HUDEP-2 (cell line): ENCODE measurements around the gene DDX10.
A peak's percentile ranks its signal among the peaks of the same experiment; 100 is the strongest.

ENCODE experiments used
- DNase-seq, 76 experiments: peaks; one replicate each; lab custom pipeline; 2025; ENCODE audit not compliant: unreplicated experiment in 76 of 76; lab: John Stamatoyannopoulos, UW

DDX10 gene

DNA sequence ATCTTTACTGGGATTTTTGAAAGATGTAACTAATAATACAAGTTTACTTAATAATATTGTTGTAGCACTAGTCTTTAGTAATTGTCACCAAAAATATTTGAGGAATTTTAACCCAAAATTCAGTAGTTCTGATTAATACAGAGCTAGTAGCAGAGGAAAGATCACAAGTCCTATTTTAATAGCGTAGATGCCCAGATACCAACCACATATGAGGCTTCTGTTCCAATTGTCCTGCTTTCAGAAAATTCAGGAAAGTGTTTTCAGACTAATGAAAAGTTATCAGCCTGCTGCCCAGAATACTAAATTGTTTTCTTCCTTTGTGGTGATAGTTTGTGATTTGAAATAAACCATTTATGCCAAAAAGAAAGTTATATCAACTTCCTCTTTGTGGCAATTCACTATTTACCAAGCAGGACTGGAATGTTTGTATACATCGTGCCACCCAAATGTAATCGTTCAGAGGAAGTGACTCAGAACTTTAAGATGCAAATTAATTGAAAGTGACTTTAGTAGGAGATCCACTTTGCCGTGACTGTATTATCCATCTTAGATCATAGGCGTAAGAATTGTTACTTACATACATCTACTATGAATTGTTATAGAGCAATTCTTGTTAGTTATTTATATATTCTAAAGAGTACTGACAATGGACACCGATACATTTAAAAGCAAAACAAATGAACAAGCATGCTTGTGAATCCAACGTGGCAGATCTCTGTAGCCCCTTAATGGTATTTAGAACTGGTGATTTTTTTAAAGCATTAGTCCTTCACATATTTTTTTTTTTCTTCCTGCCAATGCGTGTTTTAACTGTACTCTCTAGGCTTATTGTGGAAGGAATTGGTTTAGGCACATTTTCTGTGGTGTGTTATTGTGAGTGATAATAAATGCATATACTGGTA lies 231.0 kb downstream of the DDX10 start:
- peak in 2 of 76 experiments; percentile 2 to 4 for DNase-seq

DNA sequence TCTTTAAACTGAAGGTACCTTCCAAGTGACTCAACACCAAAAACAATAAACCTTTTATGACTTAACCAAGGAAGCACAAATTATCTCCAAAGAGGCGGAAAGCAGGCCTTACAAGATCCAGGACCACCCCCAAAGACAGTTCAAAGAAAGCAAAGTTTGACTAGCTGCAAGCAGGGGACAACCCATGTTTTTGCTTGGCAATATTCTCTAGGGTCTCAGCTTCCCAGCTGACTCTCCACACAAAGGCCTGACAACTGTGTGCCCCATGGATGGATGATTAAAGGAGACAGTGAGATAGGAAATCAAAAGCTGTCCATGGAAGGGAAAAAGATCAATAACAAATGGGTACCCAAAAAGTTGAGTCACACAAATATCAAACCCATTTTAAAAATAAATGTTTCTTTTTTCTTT lies 232.2 kb downstream of the DDX10 start:
- DNase-seq: no peak

DNA sequence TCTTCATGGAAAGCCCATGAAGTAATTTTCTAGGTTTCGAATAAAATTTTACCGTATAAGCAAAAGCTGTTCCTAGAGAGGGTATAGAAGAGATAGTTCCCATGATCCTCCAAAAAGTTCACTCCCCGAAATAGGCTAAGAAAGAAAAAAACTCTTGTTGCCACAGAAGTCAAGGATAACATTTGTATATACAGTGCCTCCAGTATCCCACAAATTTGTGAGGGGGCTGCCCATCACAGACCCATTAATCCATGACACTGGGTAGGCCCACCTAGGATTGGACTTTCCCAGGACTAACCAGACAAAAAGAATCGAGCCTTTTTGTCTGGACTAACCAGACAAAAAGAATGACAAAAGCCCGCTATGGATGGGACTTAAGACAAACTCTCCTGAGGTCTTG lies 233.0 kb downstream of the DDX10 start:
- no peak for DNase-seq

DNA sequence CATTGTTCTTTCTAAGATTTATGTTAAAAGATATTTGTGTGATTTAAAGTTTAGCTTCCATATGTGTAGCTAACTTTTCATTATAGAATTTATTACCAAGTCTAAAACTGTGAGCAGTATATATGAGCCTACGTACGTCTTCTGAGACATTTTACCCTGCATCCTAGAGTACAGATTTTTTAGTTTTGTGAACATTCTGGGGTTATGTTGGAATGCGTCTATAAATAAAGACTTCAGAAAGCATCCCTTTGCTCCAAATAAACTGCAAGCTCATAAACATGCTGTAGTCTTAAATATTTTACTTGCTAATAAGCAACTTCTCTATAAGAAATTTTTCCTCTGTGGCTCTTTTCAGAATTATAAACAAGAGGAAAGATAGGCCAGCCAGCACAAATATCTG lies 236.5 kb downstream of the DDX10 start:
- no peak for DNase-seq

DNA sequence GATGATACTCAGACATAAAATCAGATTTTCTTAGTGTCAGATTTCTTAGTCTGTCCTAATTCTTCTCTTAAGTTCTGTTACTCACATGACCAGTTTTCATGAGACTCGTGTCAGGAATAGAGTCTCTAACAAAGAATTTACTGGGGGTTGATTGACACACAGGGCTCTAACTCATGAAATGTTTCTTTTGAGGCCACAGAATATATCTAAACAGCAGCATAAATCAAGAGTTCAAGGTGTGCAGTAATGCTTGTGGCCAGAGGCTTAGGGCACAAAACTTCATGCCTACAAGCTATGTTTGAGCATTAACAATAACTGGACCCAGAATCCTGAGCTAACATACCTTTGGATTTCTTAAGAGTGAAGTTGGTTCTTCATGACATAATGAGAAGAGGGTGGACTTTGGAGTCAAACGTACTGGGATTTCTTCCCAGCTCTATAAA lies 237.2 kb downstream of the DDX10 start:
- DNase-seq: no peak

DNA sequence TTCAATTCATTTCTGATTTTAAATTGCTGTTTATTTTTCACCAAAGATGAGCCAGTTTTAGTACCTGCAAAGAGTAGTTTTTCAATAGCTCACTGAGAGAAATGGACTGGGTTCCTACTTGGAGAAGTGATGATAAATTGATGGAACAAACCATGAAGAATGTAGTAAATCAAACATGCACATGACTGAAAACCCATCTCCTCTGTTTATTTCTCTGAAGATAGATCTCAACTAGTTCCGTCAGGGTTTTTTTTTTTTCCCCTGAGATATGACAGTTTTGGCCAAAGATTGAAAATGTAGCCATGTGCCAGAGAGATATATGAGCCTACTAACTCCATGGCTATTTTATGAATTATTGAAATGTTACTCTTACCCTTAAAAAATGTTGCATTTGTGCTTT lies 239.6 kb downstream of the DDX10 start:
- DNase-seq: no peak

DNA sequence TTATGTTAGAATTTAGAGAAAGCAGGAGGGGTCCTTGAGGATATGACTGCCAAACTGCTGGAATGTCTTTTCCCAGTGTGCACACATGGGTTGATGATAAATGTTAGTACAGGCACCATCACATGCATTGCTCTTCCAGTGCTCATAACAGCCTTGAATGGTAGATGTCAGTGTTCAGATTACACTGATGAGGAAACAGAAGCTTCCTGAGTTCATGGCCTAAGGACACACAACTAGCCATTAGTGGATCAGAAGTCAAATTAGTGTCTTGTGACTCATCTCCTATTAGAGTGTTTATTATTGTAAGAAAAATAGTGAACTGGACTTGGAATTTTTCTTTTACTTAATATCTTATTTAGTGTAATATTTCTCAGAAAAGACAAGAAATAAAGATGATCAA lies 241.5 kb downstream of the DDX10 start:
- DNase-seq: no peak

DNA sequence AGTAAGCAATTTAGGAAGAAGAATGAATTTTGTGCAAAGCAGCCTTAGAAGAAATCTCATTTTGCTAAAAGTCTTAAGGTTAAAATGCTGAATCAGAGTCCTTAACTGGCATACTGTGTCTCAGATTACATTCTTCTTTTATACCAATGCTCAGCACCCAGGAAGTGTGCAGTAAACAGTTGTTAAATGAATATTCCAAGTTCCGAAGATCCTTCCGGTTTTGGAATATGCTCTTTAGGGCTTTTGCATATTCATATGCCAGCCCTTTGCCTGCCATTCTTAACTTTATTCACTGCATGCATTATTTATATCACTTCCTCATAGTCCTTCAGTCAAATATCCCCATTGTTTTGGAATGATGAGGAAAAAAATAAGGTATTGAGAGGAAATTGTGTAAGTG lies 242.0 kb downstream of the DDX10 start:
- no peak for DNase-seq

DNA sequence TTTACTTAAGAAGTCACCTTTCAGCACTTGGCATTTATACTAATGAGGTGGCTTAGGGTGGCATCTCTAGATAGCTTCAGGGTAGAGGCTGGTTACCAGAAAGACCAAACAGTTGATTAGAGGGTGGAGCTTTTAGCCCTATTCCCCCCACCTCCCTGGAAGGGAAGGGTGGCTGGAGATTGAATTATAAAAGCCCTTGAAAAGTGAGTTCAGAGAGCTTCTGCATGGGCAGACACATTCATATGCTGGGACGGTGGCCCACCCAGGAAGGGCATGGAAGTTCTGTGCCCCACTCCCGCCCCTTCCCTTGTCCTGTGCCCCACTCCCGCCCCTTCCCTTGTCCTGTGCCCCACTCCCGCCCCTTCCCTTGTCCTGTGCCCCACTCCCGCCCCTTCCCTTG lies 244.2 kb downstream of the DDX10 start:
- DNase-seq: no peak

DNA sequence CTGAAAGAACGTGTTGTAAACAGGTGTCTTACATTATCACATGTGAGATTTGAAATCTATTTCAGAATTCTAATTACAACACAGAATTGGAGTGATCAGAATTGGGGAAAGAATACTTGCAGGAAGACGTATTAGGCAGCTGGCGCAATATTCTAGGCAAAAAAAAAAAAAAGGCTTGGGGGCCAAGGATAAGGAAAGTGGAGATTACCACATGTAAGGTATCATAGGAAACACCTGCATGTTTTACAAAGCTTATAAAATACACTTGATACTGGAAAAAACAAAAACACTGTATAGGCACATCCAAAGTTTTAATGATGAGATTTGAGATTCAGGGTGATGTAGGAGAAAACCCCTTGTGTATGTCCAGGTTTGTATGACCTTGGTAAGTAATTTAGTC lies 245.1 kb downstream of the DDX10 start:
- no peak for DNase-seq

DNA sequence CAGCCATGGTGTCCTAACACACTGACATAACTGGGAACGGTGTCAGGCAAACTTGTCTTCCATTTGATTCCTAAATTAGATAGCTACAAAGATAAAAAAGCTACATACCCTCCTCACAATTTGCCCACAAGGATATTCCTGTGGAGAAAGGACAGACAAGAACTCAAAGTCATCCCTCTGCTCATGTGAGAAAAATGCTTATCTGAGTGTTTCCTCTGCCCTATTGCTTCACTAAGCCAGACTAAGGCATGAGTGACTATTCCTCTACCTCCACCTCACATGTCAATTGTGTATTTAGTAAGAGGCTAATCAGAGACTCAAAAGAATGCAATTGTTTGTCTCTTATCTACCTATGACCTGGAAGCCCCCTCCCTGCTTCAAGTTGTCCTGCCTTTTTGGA lies 247.7 kb downstream of the DDX10 start:
- DNase-seq: no peak

DNA sequence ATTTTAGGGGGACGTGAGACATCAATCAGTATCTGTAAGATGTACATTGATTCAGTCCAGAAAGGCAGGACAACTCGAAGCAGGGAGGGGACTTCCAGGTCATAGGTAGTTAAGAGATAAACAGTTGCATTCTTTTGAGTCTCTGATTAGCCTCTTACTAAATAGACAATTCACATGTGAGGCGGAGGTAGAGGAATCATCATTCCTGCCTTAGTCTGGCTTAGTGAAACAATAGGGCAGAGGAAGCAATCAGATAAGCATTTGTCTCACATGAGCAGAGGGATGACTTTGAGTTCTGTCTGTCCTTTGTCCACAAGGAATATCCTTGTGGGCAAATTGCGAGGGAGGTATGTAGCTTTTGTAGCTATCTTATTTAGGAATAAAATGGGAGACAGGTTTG lies 248.3 kb downstream of the DDX10 start:
- no peak for DNase-seq

DNA sequence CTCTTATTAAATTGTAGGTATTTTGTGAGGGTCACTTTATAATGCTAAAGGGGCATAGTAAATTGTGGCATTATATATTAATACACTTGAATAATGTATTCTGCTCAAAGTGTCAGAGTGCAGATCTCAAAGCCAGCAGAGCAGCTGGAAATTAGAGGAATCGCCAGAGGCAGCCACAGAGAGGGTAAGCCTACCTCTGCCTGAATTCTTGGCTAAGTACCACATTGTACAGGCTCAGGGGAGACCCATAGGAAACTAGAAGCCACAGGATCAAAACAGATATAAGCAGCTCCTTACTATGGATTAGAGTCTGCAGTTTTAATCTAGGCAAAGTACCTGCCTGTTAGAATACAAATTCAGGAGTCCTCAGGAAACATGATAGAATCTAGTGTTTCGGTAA lies 249.3 kb downstream of the DDX10 start:
- no peak for DNase-seq

DNA sequence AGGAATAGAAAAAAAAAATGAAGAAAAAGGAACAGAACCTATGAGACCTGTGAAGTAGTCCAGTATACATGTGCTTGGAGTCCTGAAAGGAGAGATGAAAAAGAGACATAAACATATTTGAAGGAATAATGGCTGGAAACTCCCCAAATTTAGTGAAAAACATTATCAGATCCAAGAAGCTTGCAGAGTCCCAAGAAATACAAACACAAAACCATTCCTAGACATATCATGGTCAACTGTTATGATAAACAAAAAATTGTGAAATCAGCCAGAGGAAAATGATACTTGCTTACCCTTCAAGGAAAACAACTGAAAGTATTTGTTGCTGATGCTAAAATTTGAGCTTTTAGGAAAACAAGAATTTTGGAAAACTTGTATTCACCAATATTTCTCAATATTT lies 250.1 kb downstream of the DDX10 start:
- no peak for DNase-seq

DNA sequence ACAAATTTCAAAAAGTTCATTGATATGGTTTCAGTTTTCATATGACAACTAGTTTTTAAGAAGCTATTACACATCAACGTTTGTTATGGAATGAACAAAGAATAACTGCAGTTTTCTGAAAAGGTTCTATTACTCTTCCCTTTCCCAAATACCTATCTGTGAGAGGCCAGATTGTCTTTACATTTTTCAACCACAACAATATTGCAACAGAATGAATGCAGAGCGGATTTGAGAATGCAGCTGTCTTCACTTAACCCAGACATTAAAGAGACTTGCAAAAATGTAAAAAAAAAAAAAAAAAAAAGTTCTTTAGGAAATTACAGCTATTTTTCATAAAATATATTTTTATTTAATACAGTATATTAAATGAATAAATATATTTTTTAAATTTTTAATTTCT lies 250.8 kb downstream of the DDX10 start:
- no peak for DNase-seq

DNA sequence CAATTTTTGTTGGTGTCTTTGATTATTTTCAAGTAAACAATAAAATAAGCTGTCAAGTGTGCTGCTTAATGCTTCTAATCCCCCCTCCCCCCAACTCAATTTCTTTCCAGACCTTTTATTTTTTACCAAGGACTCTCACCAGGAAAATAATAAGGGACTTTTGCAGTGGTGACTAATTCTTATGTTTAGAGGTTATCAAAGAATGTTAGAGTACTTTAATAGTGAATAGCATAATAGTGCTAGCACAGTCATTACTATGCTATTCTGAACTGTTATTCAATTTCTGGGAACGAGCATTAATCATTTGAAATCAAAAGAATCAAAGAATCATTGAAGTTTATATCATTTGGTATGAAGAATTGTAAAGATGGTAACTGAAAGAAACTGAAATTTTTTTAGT lies 251.4 kb downstream of the DDX10 start:
- no peak for DNase-seq

DNA sequence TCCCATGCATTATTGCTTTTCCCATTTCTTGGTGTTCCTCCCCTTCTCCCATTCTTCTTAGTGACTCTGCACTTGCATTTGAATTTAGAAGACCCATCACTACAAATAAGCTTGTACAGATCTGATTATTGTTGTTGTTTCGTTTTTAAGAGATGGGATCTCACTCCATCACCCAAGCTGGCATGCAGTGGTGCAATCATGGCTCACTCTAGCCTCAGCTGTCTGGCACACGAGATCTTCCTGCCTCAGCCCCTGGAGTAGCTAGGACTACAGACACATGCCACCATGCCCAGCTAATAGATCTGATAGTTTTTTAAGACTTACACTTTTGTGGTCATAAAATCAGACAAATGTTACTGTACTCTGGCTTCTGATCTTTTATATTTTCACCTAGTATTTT lies 252.1 kb downstream of the DDX10 start:
- DNase-seq: no peak

DNA sequence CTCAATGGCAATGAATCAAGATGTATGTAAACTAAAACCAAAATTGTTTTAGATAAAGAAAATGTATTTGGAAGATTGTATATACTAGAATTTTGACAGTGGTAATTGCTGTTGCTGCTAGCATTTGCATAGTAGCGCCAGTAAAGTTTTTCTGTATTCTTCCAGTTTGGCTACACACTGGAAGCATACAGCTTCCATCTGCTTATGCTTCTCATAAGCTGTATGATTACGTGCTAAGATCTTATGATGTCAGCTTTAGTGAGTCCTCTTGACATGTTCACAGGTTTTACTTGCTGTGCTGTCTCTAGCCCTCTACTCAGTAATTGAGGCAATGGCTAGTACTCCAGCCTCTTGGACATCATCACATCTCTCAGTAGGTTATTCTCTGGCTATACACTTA lies 256.3 kb downstream of the DDX10 start:
- no peak for DNase-seq

DNA sequence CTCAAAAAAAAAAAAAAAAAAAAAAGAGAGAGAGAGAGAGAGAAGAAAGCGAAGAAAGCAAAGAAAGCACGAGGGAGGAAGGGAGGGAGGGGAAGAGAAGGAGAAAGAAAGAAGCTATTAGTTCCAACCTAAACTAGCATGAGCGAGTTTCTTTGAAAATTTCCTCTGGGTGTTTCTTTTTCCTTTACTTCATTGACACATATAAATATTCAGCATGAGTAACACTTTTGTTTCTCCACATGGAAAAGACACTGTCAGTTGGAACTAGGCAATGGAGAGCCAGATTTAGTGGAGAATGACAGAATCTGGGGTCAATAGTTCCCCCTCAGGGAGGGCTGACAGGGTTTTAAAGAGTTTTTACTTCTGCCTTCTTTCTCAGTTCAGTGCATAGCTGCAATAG lies 257.4 kb downstream of the DDX10 start:
- no peak for DNase-seq

DNA sequence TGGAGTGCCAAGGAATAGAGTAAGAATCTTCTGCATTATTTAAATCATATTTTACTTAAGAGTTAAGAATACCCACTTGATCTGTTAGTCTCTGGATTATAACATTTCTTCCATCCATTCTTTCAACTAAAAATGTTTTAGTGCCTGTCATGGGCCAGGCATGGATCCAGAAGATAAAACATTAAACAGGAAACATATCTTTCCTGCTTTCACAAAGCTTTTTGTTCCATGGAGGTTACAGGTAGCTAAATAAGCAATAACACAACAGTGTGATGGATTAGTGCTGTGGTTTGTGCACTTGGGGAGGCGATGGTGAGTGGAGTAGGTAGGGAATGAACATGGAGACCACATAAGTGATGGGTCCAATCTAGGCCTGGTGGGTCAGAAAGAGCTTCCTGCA lies 258.5 kb downstream of the DDX10 start:
- DNase-seq: no peak

DNA sequence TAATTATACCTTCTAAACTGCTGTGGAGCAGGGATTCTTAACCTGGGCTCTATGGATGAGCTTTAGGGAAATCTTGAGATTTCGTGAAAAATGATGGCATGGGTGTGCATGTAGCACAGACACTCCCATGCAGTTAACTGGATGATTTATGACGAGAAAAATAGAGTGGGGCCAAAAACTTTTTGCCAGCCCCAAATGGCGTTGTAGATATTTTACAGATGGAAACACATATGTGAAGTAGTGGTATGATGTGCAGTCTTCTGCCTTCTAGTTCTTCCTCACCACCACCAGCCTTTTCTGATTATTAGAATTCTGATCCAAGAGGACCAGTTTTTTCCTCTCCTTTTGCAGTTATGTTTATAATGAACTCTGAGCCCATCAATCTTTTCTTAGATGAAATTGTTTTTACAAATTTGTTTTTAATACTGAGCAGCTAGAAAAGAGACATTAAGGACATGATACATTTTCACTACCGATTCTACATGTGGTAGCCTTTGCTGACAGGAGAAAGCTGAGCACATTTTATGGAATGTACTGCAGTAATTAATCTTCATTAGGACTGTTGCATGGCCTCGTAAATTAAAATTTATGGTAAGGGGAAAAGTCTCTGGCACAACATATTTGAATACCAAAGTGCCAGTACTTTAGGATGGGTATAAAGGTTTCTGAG lies 261.4 kb downstream of the DDX10 start:
- DNase-seq: no peak

DNA sequence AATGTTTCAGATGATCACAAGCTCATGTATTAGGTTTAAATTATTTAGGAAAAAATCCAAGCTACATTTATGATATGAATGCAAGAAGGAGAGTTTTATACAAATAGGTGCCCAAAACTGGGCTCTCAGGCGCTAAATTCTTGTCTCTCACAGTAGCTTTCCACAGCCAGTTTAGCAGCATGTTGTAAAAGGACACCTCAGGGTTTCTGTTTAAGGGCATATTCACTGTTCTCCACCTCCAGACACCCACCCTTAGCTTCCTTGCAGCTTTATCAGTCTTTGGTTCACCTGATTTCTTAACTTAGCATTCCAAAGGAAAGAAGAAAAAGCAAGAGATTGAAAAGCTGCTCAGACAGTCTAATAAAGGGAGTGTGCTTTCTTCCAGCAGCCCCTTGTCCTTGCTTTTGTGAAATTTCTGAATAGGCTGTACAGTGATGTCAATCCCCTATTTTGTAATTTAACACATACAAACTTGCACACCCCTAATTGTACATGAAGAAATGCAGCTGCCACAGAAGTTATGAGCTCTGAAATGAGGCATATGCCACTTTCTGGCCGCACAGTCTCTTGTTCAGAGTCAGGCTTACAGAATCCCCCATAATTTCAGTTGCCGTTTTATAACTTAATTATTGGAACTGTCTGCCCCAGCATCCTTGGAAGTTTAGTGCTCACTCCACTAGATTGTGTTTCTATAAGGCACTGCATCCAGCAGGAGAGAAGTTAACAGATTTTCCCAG lies 262.1 kb downstream of the DDX10 start:
- no peak for DNase-seq
